Karpas-422 (cell line): Measurements from ENCODE around the gene MDH2. TPM values are rescaled to one million over a fixed set of nuclear protein-coding genes. Genes with fewer than 3 reads are reported as not detected.

Experiments used
- small RNA-seq: library from RNA; depleted of rRNA; stranded (forward); fragments of <200 nt; gene quantifications from one replicate; pipeline ENCODE3, GENCODE V24; 2014
- total RNA-seq: library from RNA; depleted of rRNA; stranded (reverse); fragments of >200 nt; shearing (Covaris generic); gene quantifications from 2 replicates; pipeline ENCODE4 v1.2.3, GENCODE V29; 2014; ENCODE audit warnings: low replicate concordance; rRNA removed

The MDH2 gene
- total RNA-seq, 1 experiment from 2014 or later = 142 TPM

Small RNAs within 50 kb of the gene (small RNA-seq; reads per million reads assigned to genes)
- gene RNU6-863P = not detected

Other genes starting within 250 kb of the MDH2 start
- not detected in 2 replicates for gene CCL24, start 234.3 kb upstream of the MDH2 start, total RNA-seq
- 35.2 and 35.5 TPM in 2 replicates for gene RHBDD2, start 169.1 kb upstream of the MDH2 start, total RNA-seq
- 19.8 and 38.9 TPM in 2 replicates for gene POR, start 133.0 kb upstream of the MDH2 start, total RNA-seq
- 32.8 and 35.6 TPM in 2 replicates for gene TMEM120A, start 53.5 kb upstream of the MDH2 start, total RNA-seq
- gene STYXL1, start 106 bp upstream of the MDH2 start, total RNA-seq = 22.2 and 30.5 TPM in 2 replicates
- gene SRRM3, start 153.8 kb downstream of the MDH2 start, total RNA-seq = not detected in 2 replicates